ENCODE measurements around the gene UGT1A3. TPM values are rescaled to one million over a fixed set of nuclear protein-coding genes. Genes with fewer than 3 reads are reported as not detected.

Gene UGT1A3
- total and polyA plus RNA-seq, 7 donors, result not detected

- Histone ChIP-seq H3K4me1 (no peaks in the 10 kb centered on the region), H3K27me3 (ENCODE audit: insufficient read depth in 3 of 3, low read length in 2 of 3) (peaks cover 0 to 4% (median 0%) of the 10 kb centered on the region in 3 donors), H3K36me3 (ENCODE audit: insufficient read depth in 1 of 2, low read depth in 1 of 2) (no peaks in the 10 kb centered on the region), H3K4me3 (no peak overlapping the region), H3K9me3 (no peaks in the 10 kb centered on the region), H3K27ac (no peak overlapping the region)
- WGBS, 3 donors, result 59 to 63% (median 61%) methylated on average over 4 of the region's 4 CpGs
- ATAC-seq, result no peak
- no peak for DNase-seq
- no peak for TF ChIP-seq CTCF (IDR thresholded peaks at IDR 0.05)
- intact Hi-C loops (cut with DNase I), result no loop called here
Measured at GRCh38 chr2:233690444-233690843, 38.4 kb upstream of the UGT1A3 start.

GRCh38 chr2:233691443-233692433 is 37.1 kb upstream of the UGT1A3 start:
- ATAC-seq, result no peak
- Histone ChIP-seq H3K36me3 (ENCODE audit: insufficient read depth in 1 of 2, low read depth in 1 of 2) (no peaks in the 10 kb centered on the region), H3K9me3 (no peaks in the 10 kb centered on the region), H3K4me1 (no peaks in the 10 kb centered on the region), H3K27ac (no peak overlapping the region), H3K27me3 (ENCODE audit: insufficient read depth in 3 of 3, low read length in 2 of 3) (peaks cover 0 to under 1% (median 0%) of the 10 kb centered on the region in 3 donors), H3K4me3 (no peak overlapping the region)
- WGBS, 3 donors, result 84 to 87% (median 85%) methylated on average over 11 of the region's 11 CpGs
- TF ChIP-seq CTCF (IDR thresholded peaks at IDR 0.05), result no peak
- DNase-seq, result no peak
- intact Hi-C loops (cut with DNase I), result no loop called here

- no peaks in the 10 kb centered on the region for H3K9me3 ChIP-seq
- no peak for TF ChIP-seq CTCF (IDR thresholded peaks at IDR 0.05)
- intact Hi-C loops (cut with DNase I), result no loop called here
- 77 to 86% (median 85%) methylated on average over 4 of the region's 4 CpGs for WGBS, 3 donors
- no peaks in the 10 kb centered on the region for H3K4me1 ChIP-seq
- H3K27ac ChIP-seq, result no peak within 1 kb of the TSS
- no peaks in the 10 kb centered on the region for H3K36me3 ChIP-seq (ENCODE audit: insufficient read depth in 1 of 2, low read depth in 1 of 2)
- H3K4me3 ChIP-seq, result no peak within 1 kb of the TSS
- DNase-seq, result no peak
- ATAC-seq, result no peak
- H3K27me3 ChIP-seq (ENCODE audit: insufficient read depth in 3 of 3, low read length in 2 of 3), result no peaks in the 10 kb centered on the region
Measured at GRCh38 chr2:233692648-233693047, 36.2 kb upstream of the UGT1A3 start, which contains the start of gene UGT1A6. Gene UGT1A6 (plus strand): TSS chr2:233692890. CDS start chr2:233693005, 115 bp downstream.

- no peak for ATAC-seq
- H3K36me3 ChIP-seq (ENCODE audit: insufficient read depth in 1 of 2, low read depth in 1 of 2), result no peaks in the 10 kb centered on the region
- H3K27me3 ChIP-seq (ENCODE audit: insufficient read depth in 3 of 3, low read length in 2 of 3), result no peaks in the 10 kb centered on the region
- DNase-seq, result no peak
- H3K9me3 ChIP-seq, result no peaks in the 10 kb centered on the region
- H3K4me3 ChIP-seq, result no peak overlapping the region
- WGBS, 3 donors, result 59 to 72% (median 68%) methylated on average over 6 of the region's 6 CpGs
- H3K4me1 ChIP-seq, result no peaks in the 10 kb centered on the region
- no peak for TF ChIP-seq CTCF (IDR thresholded peaks at IDR 0.05)
- no peak overlapping the region for H3K27ac ChIP-seq
- intact Hi-C loops (cut with DNase I), result no loop called here
Measured at GRCh38 chr2:233693963-233694362, 34.9 kb upstream of the UGT1A3 start.

Measured in psoas muscle (tissue), 8 donors.